Liver (tissue), 3 donors: ENCODE measurements around the gene SIM2.

Experiments
- GABPA ChIP-seq, 2 donors: IDR thresholded peaks in 1 of 2; conservative IDR thresholded peaks in 1 of 2; 2 replicates each; pipeline ENCODE4 v1.6.1; 2016; ENCODE audit warnings: antibody characterized with exemption in 2 of 2, mild to moderate bottlenecking in 1 of 2, moderate library complexity in 1 of 2
- RAD21 ChIP-seq, 2 donors: IDR thresholded peaks; 2 replicates each; pipeline ENCODE4 v1.6.1; 2016; ENCODE audit warnings: antibody characterized with exemption in 2 of 2, mild to moderate bottlenecking in 2 of 2
- YY1 ChIP-seq: IDR thresholded peaks from 2 replicates; pipeline ENCODE4 v1.6.1; 2016; ENCODE audit warnings: antibody characterized with exemption, mild to moderate bottlenecking
- TF ChIP-seq, protein P1 (sequence below): IDR thresholded peaks from 2 replicates; pipeline ENCODE4 v1.6.1; 2016; ENCODE audit warnings: antibody characterized with exemption
- TF ChIP-seq, protein P2 (sequence below): fragments of 150-350 bp; IDR thresholded peaks from 2 replicates; pipeline ENCODE4 v1.5.1; 2017; ENCODE audit warnings: improper control_type of control experiment, low read depth, low read length; ENCODE audit not compliant: missing input control
- donor health status: healthy.
- donor health status: healthy.

GRCh38 chr21:36744190-36744559 is 45.3 kb downstream of the SIM2 start:
- TF ChIP-seq, protein P1, sequence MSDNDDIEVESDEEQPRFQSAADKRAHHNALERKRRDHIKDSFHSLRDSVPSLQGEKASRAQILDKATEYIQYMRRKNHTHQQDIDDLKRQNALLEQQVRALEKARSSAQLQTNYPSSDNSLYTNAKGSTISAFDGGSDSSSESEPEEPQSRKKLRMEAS = no peak
- TF ChIP-seq, protein P2, sequence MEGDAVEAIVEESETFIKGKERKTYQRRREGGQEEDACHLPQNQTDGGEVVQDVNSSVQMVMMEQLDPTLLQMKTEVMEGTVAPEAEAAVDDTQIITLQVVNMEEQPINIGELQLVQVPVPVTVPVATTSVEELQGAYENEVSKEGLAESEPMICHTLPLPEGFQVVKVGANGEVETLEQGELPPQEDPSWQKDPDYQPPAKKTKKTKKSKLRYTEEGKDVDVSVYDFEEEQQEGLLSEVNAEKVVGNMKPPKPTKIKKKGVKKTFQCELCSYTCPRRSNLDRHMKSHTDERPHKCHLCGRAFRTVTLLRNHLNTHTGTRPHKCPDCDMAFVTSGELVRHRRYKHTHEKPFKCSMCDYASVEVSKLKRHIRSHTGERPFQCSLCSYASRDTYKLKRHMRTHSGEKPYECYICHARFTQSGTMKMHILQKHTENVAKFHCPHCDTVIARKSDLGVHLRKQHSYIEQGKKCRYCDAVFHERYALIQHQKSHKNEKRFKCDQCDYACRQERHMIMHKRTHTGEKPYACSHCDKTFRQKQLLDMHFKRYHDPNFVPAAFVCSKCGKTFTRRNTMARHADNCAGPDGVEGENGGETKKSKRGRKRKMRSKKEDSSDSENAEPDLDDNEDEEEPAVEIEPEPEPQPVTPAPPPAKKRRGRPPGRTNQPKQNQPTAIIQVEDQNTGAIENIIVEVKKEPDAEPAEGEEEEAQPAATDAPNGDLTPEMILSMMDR = no peak
- no peak for TF ChIP-seq YY1
- TF ChIP-seq GABPA (IDR thresholded peaks at IDR 0.05 in 1 of 2, conservative IDR thresholded peaks at IDR 0.05 in 1 of 2) = no peak
- TF ChIP-seq RAD21 (IDR thresholded peaks at IDR 0.05) = no peak
